H1 (cell line): ENCODE results near the gene ZNF133. TPM values are rescaled to one million over a fixed set of nuclear protein-coding genes. Genes with fewer than 3 reads are reported as not detected.

Source experiments
- ATF3 ChIP-seq: IDR thresholded peaks from 2 replicates; pipeline ENCODE4 v1.6.1; 2011; ENCODE audit warnings: low read depth, mild to moderate bottlenecking, low read length; ENCODE audit not compliant: insufficient read depth
- BACH1 ChIP-seq: IDR thresholded peaks from 2 replicates; pipeline ENCODE4 v1.6.1; 2012; ENCODE audit warnings: low read length, improper control_type of control experiment
- BRCA1 ChIP-seq: IDR thresholded peaks from 2 replicates; pipeline ENCODE4 v1.6.1; 2012; ENCODE audit warnings: low read depth, low read length, improper control_type of control experiment
- CBX5 ChIP-seq: fragments of 300-800, 300-1000 bp; sonication (generic); IDR thresholded peaks from 2 replicates; pipeline ENCODE4 v1.7.1; 2016; ENCODE audit warnings: antibody characterized with exemption, low read length, low read depth
- CREB1 ChIP-seq: IDR thresholded peaks from 2 replicates; pipeline ENCODE4 v1.6.1; 2012; ENCODE audit warnings: inconsistent platforms
- EGR1 ChIP-seq: IDR thresholded peaks from 2 replicates; pipeline ENCODE4 v1.6.1; 2011; ENCODE audit warnings: low read depth, low read length, borderline replicate concordance
- EZH2 ChIP-seq: fragments of 200-600 bp; sonication (generic); IDR thresholded peaks from 2 replicates; pipeline ENCODE4 v1.7.1; 2012; ENCODE audit warnings: low read depth, mild to moderate bottlenecking, moderate library complexity, low read length, inconsistent platforms; ENCODE audit not compliant: severe bottlenecking
- GABPA ChIP-seq: IDR thresholded peaks from 2 replicates; pipeline ENCODE4 v1.6.1; 2011; ENCODE audit warnings: mild to moderate bottlenecking, low read length, moderate library complexity, borderline replicate concordance; ENCODE audit not compliant: insufficient read depth
- GTF2F1 ChIP-seq: IDR thresholded peaks from 2 replicates; pipeline ENCODE4 v1.6.1; 2012; ENCODE audit warnings: low read depth, low read length, improper control_type of control experiment, borderline replicate concordance
- KDM5A ChIP-seq: fragments of 200-600 bp; IDR thresholded peaks from 2 replicates; pipeline ENCODE4 v1.7.1; 2012; ENCODE audit warnings: mild to moderate bottlenecking, low read length, inconsistent platforms, mixed read lengths
- POLR2AphosphoS5 ChIP-seq: IDR thresholded peaks from 2 replicates; pipeline ENCODE4 v1.6.1; 2011; ENCODE audit warnings: low read depth, low read length
- RNF2 ChIP-seq: fragments of 200-900, 300-1000 bp; sonication (generic); IDR thresholded peaks from 2 replicates; pipeline ENCODE4 v1.7.1; 2016; ENCODE audit warnings: borderline replicate concordance, low read depth, mild to moderate bottlenecking, antibody characterized with exemption, low read length; ENCODE audit not compliant: poor library complexity, severe bottlenecking; ENCODE audit errors: missing control alignments
- SP2 ChIP-seq: IDR thresholded peaks from 2 replicates; pipeline ENCODE4 v1.6.1; 2012; ENCODE audit warnings: mild to moderate bottlenecking, low read length, inconsistent platforms
- USF2 ChIP-seq: IDR thresholded peaks from 2 replicates; pipeline ENCODE4 v1.6.1; 2011; ENCODE audit warnings: low read length, improper control_type of control experiment
- YY1 ChIP-seq: IDR thresholded peaks from 2 replicates; pipeline ENCODE4 v1.6.1; 2011; ENCODE audit warnings: low read depth, mild to moderate bottlenecking, low read length
- polyA plus RNA-seq, 7 experiments: library from polyadenylated mRNA; depleted of rRNA in 3 of 7; stranded (reverse) in 5 of 7; unstranded in 2 of 7; fragments of >200 nt in 5 of 7; fragments of 200-250 nt in 2 of 7; gene quantifications; 1 replicate in 5 of 7; 2 replicates in 1 of 7; 4 replicates in 1 of 7; pipeline versions ENCODE4 v1.2.1 to v1.2.3, GENCODE V29; 2011 to 2013; ENCODE audit warnings: missing spikeins in 2 of 7, mixed read lengths in 2 of 7
- total RNA-seq: library from RNA; stranded (reverse); fragmentation: NEBNext Ultra II Directional; extraction: Animal tissue kit (Norgen Biotek cat#: 25700); gene quantifications from 2 replicates; pipeline ENCODE4 v1.2.1, GENCODE V29; 2021

Gene ZNF133
- total and polyA plus RNA-seq, 2 of the 8 experiments (the other 6 are each of a cell fraction or from before 2014, with no cell fraction given): 12.1 to 15.8 TPM

GRCh38 chr20:18276821-18277220 lies 11.5 kb upstream of the ZNF133 start (continued):
- TF ChIP-seq USF2 (no peak), GABPA (no peak), ATF3 (no peak), EGR1 (no peak), BACH1 (no peak), RNF2 (no peak), SP2 (no peak), POLR2AphosphoS5 (no peak), CBX5 (no peak), BRCA1 (no peak), EZH2 (no peak), YY1 (peak; percentile 50; the same call in 1 of the 2 replicates), CREB1 (no peak), GTF2F1 (no peak), KDM5A (no peak)
